CD8-positive, alpha-beta memory T cell (primary cell): ENCODE measurements around the gene POU5F1. TPM values are rescaled to one million over a fixed set of nuclear protein-coding genes. Genes with fewer than 3 reads are reported as not detected.
"Not testable (repeated sequence)": the region's sequence is repeated elsewhere in the genome, so short reads cannot be mapped to it uniquely, and the experiment has no call there.

ENCODE experiments used
- CTCF ChIA-PET: fragments of 350-600 bp; sonication (Branson Sonifier 250); formaldehyde crosslinking; loops from one replicate; lab custom pipeline; 2021; ENCODE audit warnings: antibody characterized with exemption; lab: Charles Lee
- POLR2A ChIA-PET: fragments of 350-600 bp; sonication (Branson Sonifier 250); formaldehyde crosslinking; loops from one replicate; lab custom pipeline; 2021; ENCODE audit warnings: antibody characterized with exemption; lab: Charles Lee
- DNase-seq, 5 donors: peaks; one replicate each; pipeline versions ENCODE4 v3.0.0 to v3.0.0-alpha.2; 2020 to 2022; ENCODE audit warnings: mixed read lengths in 1 of 5
- H3K27ac ChIP-seq: one replicate; pipeline ENCODE4 v1.7.0; 2013; ENCODE audit warnings: low read depth, mild to moderate bottlenecking, low read length, moderate library complexity
- H3K27me3 ChIP-seq: 2 replicates; pipeline ENCODE4 v1.7.0; 2013; ENCODE audit warnings: low read length, mild to moderate bottlenecking; ENCODE audit not compliant: insufficient read depth, poor library complexity, severe bottlenecking
- H3K36me3 ChIP-seq: 2 replicates; pipeline ENCODE4 v1.7.0; 2013; ENCODE audit warnings: mild to moderate bottlenecking, low read length, moderate library complexity; ENCODE audit not compliant: insufficient read depth
- H3K4me1 ChIP-seq: 2 replicates; pipeline ENCODE4 v1.7.0; 2013; ENCODE audit warnings: mild to moderate bottlenecking, low read length, moderate library complexity; ENCODE audit not compliant: insufficient read depth
- H3K4me3 ChIP-seq: 2 replicates; pipeline ENCODE4 v1.7.0; 2013; ENCODE audit warnings: mild to moderate bottlenecking, low read length
- H3K9me3 ChIP-seq: 2 replicates; pipeline ENCODE4 v1.7.0; 2013; ENCODE audit warnings: mild to moderate bottlenecking, low read length
- H3K27ac Mint-ChIP-seq, 8 donors: one replicate each; pipeline ENCODE4 v1.8.0; 2020 to 2021; ENCODE audit warnings: mixed read lengths in 8 of 8, mild to moderate bottlenecking in 6 of 8, inconsistent platforms in 3 of 8, moderate library complexity in 3 of 8
- H3K27me3 Mint-ChIP-seq, 2 donors: one replicate each; pipeline ENCODE4 v1.8.0; 2020 to 2021; ENCODE audit warnings: mixed read lengths in 2 of 2, mild to moderate bottlenecking in 1 of 2, moderate library complexity in 1 of 2
- H3K36me3 Mint-ChIP-seq, 3 donors: one replicate each; pipeline ENCODE4 v1.8.0; 2020 to 2021; ENCODE audit warnings: mixed read lengths in 3 of 3, inconsistent platforms in 1 of 3, mild to moderate bottlenecking in 1 of 3
- H3K4me1 Mint-ChIP-seq, 3 donors: one replicate each; pipeline ENCODE4 v1.8.0; 2020 to 2021; ENCODE audit warnings: mixed read lengths in 3 of 3, inconsistent platforms in 1 of 3, mild to moderate bottlenecking in 1 of 3
- H3K4me3 Mint-ChIP-seq, 7 donors: one replicate each; pipeline ENCODE4 v1.8.0; 2020 to 2021; ENCODE audit warnings: mixed read lengths in 7 of 7, mild to moderate bottlenecking in 6 of 7, moderate library complexity in 4 of 7, inconsistent platforms in 2 of 7
- H3K9me3 Mint-ChIP-seq, 5 donors: one replicate each; pipeline ENCODE4 v1.8.0; 2020 to 2022; ENCODE audit warnings: mixed read lengths in 5 of 5, mild to moderate bottlenecking in 3 of 5, moderate library complexity in 2 of 5, inconsistent platforms in 1 of 5
- polyA plus RNA-seq: library from polyadenylated mRNA; unstranded; fragments of 300-500 nt; fragmentation: Illumina TruSeq; gene quantifications from one replicate; pipeline ENCODE4 v1.2.3, GENCODE V29; 2021
- total RNA-seq, 2 experiments: library from RNA; stranded (reverse); gene quantifications; one replicate each; pipeline ENCODE4 v1.2.3, GENCODE V29; 2021

Gene POU5F1
- total and polyA plus RNA-seq, 3 experiments from 2014 or later, result not detected

DNA sequence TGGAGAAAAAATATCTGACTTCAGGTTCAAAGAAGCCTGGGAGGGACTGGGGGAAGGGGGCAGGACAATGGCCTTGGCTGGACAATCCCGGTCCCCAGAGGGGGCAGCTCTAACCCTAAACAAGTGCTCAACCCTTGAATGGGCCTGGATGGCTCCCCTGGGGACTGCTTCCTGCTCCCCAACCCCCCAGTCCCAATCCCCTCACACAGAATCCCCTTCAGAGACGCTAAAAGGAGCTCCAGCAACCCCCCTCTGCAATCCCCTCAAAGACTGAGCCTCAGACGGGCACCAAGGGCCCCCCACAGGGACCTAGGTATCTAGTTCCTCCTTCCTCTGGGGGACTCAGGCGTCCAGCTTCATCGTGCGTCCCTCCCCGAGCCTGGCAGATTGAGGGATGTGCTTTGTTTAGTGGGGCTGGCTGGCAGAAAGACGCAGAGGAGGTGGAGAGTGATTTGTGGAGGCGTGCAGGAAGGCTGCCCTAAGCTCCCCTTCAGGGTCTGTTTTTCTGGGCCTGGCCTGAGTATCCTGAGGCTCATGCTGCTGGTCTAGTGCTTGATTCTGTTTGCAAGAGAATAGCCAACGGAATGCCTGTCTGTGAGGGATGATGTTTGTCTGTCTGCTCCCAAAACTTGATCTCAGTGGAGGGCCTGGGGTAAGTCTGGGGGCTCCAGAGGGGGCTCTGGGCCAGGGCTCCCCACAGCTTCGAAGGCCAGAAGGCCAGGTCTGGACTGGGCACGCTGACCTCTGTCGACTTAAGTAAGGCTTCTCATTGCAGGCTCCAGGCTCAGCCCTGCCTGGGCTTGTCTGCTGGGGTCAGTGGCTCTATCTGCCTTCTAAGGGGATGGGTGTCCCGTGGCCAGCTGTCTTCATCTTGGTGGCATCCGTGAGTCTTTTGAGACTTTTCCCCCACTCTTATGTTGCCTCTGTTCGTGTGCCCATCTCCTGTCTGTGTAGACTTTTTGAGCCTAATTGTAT is 1.7 kb upstream of the POU5F1 start:
- Histone ChIP-seq H3K9me3 (no peaks in the 10 kb centered on the region), H3K4me1 (no peaks in the 10 kb centered on the region), H3K4me3 (no peak overlapping the region), H3K27ac (no peak overlapping the region), H3K36me3 (no peaks in the 10 kb centered on the region), H3K27me3 (no peaks in the 10 kb centered on the region)
- no peak for DNase-seq
- ChIA-PET POLR2A (no interaction called here), CTCF (interaction anchor here (0.9 to 1.0 kb wide), 2 partner anchors 12 to 194 kb away, joined by 3 read pairs; no protein-coding TSS in a partner anchor)
- H3K4me3 Mint-ChIP-seq, result no peak overlapping the region
- H3K36me3 Mint-ChIP-seq, result no peaks in the 10 kb centered on the region
- peak overlapping the region in 3 of 8 donors; percentile 41 to 88 (median 51) for H3K27ac Mint-ChIP-seq
- peaks cover 3 to 7% (median 5%) of the 10 kb centered on the region in 3 donors for H3K4me1 Mint-ChIP-seq
- H3K9me3 Mint-ChIP-seq, result no peaks in the 10 kb centered on the region
- H3K27me3 Mint-ChIP-seq, result no peaks in the 10 kb centered on the region

DNA sequence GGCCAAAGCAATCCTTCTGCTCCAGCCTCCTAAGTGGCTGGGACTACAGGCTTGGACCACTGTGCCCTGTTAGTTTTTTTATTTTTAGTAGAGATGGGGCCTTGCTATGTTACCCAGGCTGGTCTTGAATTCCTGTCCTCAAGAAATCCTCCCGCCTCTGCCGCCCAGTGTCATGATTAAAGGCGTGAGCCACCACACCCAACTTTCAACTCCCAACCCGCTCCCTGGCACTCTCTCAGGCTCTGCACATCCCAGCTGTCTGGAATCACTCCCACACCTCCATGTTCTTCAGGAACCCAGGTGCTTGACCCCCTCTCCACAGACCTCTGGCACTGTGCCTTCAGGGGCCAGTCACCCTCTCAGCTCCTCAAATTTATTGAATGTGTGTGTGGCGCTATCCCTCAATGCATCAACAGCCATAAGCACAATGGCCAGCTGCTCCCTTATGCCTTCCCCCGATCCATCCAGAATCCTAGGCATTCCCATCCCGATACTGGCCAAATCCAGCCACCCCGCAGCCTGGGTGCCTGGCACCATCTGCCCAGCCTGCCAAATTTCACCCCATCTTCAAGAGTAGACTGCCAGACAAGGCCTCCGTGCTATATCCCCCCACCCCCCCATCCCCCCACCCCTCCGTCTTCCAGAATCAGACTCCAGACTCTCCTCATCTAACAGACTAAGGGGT is 647 bp upstream of the POU5F1 start:
- H3K27ac ChIP-seq, result no peak overlapping the region

DNA sequence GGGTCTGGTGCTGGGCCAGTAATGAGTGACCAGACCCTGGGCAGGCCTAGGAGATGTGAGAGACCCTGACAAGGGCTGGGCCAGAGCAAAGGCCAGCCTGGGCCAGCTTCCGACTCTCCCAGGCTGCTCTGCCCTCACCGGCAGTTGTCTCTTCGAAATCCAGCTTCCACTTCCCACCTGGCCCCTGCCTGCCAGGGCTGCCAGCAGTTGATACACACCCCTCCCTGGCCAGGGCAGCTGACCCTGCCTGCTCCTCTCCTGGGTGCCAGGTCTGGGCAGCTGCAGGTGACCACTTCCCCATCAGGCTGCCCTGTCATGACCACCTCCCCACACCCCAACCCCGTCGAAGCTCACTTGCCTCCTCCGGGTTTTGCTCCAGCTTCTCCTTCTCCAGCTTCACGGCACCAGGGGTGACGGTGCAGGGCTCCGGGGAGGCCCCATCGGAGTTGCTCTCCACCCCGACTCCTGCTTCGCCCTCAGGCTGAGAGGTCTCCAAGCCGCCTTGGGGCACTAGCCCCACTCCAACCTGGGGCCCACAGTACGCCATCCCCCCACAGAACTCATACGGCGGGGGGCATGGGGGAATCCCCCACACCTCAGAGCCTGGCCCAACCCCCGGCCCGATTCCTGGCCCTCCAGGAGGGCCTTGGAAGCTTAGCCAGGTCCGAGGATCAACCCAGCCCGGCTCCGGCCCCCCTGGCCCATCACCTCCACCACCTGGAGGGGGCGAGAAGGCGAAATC is 453 bp downstream of the POU5F1 start:
- H3K27me3 ChIP-seq, H3K4me3 ChIP-seq, DNase-seq, H3K9me3 Mint-ChIP-seq, H3K9me3 ChIP-seq, H3K27ac ChIP-seq, H3K27me3 Mint-ChIP-seq, H3K4me3 Mint-ChIP-seq, H3K4me1 ChIP-seq, POLR2A ChIA-PET, H3K36me3 ChIP-seq, H3K36me3 Mint-ChIP-seq, H3K27ac Mint-ChIP-seq, H3K4me1 Mint-ChIP-seq: not testable (repeated sequence)
- CTCF ChIA-PET, result interaction anchor here (0.9 kb wide), 1 partner anchor 12 kb away, joined by 3 read pairs; no protein-coding TSS in a partner anchor

More for the DNA sequence above, 647 bp upstream of the POU5F1 start:
- Mint-ChIP-seq H3K9me3 (no peaks in the 10 kb centered on the region), H3K4me3 (peak overlapping the region in 1 of 7 donors; percentile 65), H3K4me1 (peaks cover 3 to 5% (median 5%) of the 10 kb centered on the region in 3 donors), H3K36me3 (no peaks in the 10 kb centered on the region), H3K27ac (no peak overlapping the region), H3K27me3 (no peaks in the 10 kb centered on the region)
- Histone ChIP-seq H3K27me3 (no peaks in the 10 kb centered on the region), H3K9me3 (no peaks in the 10 kb centered on the region), H3K4me3 (no peak overlapping the region), H3K36me3 (no peaks in the 10 kb centered on the region), H3K4me1 (no peaks in the 10 kb centered on the region)
- DNase-seq, result no peak
- CTCF ChIA-PET, result interaction anchor here (1.0 kb wide), 1 partner anchor 196 kb away, joined by 3 read pairs; no protein-coding TSS in a partner anchor
- POLR2A ChIA-PET, result no interaction called here

DNA sequence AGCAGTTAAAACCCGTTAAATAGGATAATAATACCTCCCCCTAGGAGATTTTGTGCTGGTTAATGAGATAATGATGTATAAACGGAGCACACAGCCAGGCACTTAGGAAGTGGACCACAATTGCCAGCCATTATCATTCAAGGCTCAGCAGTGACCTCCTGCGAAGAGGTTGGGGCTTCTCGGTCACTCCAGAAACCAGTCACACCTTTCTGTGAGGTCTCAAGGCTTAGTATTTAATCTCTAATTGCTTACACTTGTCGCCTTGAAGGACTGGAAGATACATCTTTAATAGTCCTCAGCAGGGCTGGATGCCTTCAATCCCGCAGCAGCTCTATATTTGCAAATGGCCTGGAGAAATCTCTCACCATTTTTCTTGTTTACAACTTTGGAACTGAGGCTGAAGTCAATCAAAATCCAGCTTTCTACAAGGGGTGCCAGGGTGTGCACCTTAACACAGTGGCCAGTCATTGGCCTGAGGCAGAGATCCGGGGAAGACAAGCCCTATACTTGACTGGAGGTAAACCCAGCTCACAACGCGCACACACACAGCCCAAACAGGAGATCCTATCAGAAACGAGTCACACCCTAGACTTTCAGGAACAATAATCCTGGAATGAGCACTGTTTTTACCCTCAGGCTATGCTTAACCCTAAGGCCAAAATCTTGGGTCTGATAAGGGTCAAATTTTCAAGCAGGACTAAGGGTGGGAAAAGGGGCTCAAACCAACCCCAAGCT is 1.2 kb downstream of the POU5F1 start:
- no peaks in the 10 kb centered on the region for H3K9me3 ChIP-seq
- CTCF ChIA-PET, result interaction anchor here (0.9 kb wide), 1 partner anchor 11 kb away, joined by 3 read pairs; no protein-coding TSS in a partner anchor
- DNase-seq, result no peak
- Mint-ChIP-seq H3K27me3 (no peaks in the 10 kb centered on the region), H3K4me3 (no peak overlapping the region), H3K9me3 (no peaks in the 10 kb centered on the region), H3K27ac (no peak overlapping the region), H3K36me3 (no peaks in the 10 kb centered on the region), H3K4me1 (peaks cover 0 to 4% (median 0%) of the 10 kb centered on the region in 3 donors)
- no peak overlapping the region for H3K4me3 ChIP-seq
- H3K4me1 ChIP-seq, result no peaks in the 10 kb centered on the region
- no peaks in the 10 kb centered on the region for H3K27me3 ChIP-seq
- POLR2A ChIA-PET, result no interaction called here
- no peak overlapping the region for H3K27ac ChIP-seq
- no peaks in the 10 kb centered on the region for H3K36me3 ChIP-seq

DNA sequence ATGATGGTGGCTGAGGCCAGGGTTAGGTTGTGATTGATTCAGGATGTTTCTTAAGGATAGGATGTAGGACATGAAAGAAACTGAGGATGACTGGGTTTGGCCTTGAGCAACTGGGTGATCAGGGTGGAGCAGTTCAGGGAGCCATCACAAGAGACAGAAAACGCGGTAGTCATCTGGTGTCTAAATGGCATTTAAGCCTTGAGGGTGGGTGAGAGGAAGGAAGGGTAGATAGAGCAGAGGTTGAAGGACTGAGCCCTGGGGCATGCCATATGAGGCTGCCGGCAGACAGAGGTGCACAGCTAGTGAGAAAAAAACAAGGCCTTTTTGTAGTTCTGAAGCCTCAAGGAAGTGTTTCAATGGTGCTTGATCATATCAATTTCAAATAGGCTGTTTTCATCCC is 1.9 kb downstream of the POU5F1 start:
- Mint-ChIP-seq H3K4me3 (no peak overlapping the region), H3K36me3 (no peaks in the 10 kb centered on the region), H3K4me1 (peaks cover 0 to 4% (median 0%) of the 10 kb centered on the region in 3 donors), H3K27ac (peak overlapping the region in 2 of 8 donors; percentile 42 to 62), H3K27me3 (no peaks in the 10 kb centered on the region), H3K9me3 (no peaks in the 10 kb centered on the region)
- no peak overlapping the region for H3K27ac ChIP-seq
- H3K27me3 ChIP-seq, result no peaks in the 10 kb centered on the region
- no peaks in the 10 kb centered on the region for H3K4me1 ChIP-seq
- H3K4me3 ChIP-seq, result no peak overlapping the region
- no peaks in the 10 kb centered on the region for H3K36me3 ChIP-seq
- no peak for DNase-seq
- H3K9me3 ChIP-seq, result no peaks in the 10 kb centered on the region
- POLR2A ChIA-PET, result no interaction called here
- CTCF ChIA-PET, result no interaction called here

DNA sequence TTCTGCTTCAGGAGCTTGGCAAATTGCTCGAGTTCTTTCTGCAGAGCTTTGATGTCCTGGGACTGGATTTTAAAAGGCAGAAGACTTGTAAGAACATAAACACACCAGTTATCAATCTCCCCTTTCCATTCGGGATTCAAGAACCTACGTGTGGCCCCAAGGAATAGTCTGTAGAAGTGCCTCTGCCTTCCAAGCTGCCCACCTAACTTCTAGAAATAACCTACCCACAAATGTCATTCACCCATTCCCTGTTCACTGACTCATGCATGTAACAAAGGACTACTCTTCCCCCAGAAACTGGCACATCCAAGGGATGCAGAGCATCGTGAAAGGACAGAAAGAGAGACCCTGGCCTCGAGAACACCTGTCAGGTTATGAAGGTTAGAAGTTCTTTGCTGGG is 4.5 kb downstream of the POU5F1 start:
- no peaks in the 10 kb centered on the region for H3K27me3 ChIP-seq
- CTCF ChIA-PET, result interaction anchor here (1.7 kb wide), 1 partner anchor 9 kb away, joined by 4 read pairs; no protein-coding TSS in a partner anchor
- peaks cover 0 to 6% (median 3%) of the 10 kb centered on the region in 3 donors for H3K36me3 Mint-ChIP-seq
- H3K4me1 Mint-ChIP-seq, result peaks cover 0 to 4% (median 0%) of the 10 kb centered on the region in 3 donors
- no peaks in the 10 kb centered on the region for H3K9me3 Mint-ChIP-seq
- no peak overlapping the region for H3K27ac ChIP-seq
- no peaks in the 10 kb centered on the region for H3K36me3 ChIP-seq
- POLR2A ChIA-PET, result no interaction called here
- no peaks in the 10 kb centered on the region for H3K9me3 ChIP-seq
- DNase-seq, result no peak
- no peak overlapping the region for H3K4me3 Mint-ChIP-seq
- no peak overlapping the region for H3K4me3 ChIP-seq
- no peaks in the 10 kb centered on the region for H3K4me1 ChIP-seq
- H3K27ac Mint-ChIP-seq, result peak overlapping the region in 1 of 8 donors; percentile 26
- no peaks in the 10 kb centered on the region for H3K27me3 Mint-ChIP-seq

DNA sequence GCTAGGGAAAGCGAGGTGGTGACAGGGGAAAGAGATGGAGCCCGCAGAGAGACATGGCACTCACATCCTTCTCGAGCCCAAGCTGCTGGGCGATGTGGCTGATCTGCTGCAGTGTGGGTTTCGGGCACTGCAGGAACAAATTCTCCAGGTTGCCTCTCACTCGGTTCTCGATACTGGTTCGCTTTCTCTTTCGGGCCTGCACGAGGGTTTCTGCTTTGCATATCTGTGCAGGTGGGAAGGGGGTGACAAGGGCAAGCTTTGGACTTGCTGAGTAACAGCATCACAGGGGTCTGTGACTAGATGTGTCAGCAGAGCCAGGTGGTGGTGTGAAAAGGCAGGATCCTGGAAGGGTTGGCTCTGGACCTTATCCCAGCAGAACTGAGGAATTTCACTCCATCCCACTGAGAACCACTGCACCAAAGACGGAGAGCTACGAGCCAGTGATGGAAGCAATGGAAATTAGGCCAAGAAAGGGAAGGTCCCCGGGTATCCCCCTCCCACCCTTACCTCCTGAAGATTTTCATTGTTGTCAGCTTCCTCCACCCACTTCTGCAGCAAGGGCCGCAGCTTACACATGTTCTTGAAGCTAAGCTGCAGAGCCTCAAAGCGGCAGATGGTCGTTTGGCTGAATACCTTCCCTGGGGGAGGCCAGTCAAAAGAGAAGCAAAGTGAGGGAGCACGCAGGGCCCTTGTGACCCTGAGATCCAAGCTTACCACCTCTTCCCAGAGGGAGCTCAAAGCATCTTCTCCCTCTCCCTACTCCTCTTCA is 5.2 kb downstream of the POU5F1 start:
- H3K27ac ChIP-seq, POLR2A ChIA-PET, H3K36me3 Mint-ChIP-seq, H3K36me3 ChIP-seq, H3K4me1 Mint-ChIP-seq, H3K27me3 Mint-ChIP-seq, H3K4me3 ChIP-seq, H3K4me3 Mint-ChIP-seq, H3K27me3 ChIP-seq, DNase-seq, H3K9me3 Mint-ChIP-seq, H3K4me1 ChIP-seq, H3K9me3 ChIP-seq: not testable (repeated sequence)
- CTCF ChIA-PET, result interaction anchor here (1.7 to 1.9 kb wide), 2 partner anchors 10 to 198 kb away, joined by 4 read pairs; no protein-coding TSS in a partner anchor
- H3K27ac Mint-ChIP-seq, result peak overlapping the region in 2 of 8 donors; percentile 5 to 11
